ENCODE data around the gene ACTR10.

The ACTR10 gene

DNA sequence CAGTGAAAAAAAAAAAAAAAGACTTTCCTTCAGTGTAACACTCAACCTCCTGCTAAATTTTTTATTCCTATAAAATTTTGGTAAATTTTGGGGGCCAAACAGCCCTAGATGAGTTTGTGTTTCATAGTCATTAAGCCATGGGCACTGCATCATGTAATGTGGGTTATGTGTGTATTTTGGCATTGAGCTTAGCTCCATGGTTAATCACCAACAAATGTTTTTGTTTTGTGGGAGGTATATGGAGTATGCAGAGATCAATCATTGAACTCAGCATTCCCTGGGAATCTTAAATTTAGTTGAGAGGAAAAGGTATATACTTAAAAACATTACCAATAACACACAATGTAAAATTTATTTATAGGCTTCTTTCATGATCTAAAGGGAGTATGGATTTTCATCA lies 39.4 kb upstream of the ACTR10 start:
- Histone ChIP-seq H3K4me1 (no peaks in the 10 kb centered on the region), H3K27me3 (peaks cover 0 to 3% of the 10 kb centered on the region in 2 donors), H3K27ac (no peak overlapping the region), H3K9me3 (no peaks in the 10 kb centered on the region), H3K4me3 (no peak overlapping the region), H3K36me3 (no peaks in the 10 kb centered on the region)
- intact Hi-C loops (cut with DNase I; ENCODE audit: low total_unique reads), result no loop called here
- DNase-seq, result no peak
- TF ChIP-seq, protein P1, sequence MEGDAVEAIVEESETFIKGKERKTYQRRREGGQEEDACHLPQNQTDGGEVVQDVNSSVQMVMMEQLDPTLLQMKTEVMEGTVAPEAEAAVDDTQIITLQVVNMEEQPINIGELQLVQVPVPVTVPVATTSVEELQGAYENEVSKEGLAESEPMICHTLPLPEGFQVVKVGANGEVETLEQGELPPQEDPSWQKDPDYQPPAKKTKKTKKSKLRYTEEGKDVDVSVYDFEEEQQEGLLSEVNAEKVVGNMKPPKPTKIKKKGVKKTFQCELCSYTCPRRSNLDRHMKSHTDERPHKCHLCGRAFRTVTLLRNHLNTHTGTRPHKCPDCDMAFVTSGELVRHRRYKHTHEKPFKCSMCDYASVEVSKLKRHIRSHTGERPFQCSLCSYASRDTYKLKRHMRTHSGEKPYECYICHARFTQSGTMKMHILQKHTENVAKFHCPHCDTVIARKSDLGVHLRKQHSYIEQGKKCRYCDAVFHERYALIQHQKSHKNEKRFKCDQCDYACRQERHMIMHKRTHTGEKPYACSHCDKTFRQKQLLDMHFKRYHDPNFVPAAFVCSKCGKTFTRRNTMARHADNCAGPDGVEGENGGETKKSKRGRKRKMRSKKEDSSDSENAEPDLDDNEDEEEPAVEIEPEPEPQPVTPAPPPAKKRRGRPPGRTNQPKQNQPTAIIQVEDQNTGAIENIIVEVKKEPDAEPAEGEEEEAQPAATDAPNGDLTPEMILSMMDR (IDR thresholded peaks at IDR 0.05), result no peak

DNA sequence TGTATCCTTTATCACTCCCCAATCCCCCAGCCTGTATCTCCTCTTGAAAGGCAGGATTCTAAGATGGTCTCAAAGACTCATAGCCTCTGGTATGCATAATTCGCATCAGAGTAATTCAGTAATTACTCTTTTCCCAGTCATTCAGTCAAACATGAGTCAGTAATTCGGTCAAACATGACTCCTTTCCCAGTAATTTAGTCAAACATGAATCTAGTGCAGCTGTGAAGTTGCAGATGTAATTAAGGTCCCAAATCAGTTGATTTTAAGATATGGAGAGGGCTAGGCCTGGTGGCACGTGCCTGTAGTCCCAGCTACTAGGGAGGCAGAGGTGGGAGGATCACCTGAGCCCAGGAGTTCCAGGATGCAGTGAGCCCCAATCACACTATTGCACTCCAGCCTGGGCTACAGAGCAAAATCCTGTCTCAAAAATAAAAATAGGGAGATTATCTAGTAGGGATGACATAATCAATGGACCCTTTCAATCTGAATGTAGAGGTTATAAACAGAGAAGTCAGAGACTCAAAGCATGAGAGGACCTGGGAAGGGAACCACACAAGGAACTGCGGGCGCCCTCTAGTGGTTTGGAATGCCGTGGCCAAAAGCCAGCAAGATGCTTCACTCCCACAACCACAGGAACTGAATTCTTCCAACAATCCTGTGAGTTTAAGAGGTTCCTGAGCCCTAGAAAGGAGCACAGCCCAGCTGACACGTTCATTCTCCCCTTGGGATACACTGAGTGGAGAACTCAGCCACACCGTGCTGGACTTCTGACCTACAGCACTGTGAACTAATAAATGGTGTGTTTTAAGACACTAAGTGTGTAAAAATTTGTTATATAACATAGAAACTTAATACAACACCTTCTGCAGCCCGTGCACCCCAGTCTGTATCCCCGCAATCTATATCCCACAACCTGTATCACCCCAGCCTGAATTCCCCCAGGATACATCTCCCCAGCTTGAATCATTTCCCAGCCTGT lies 33.7 kb upstream of the ACTR10 start:
- Histone ChIP-seq H3K36me3 (no peaks in the 10 kb centered on the region), H3K9me3 (no peaks in the 10 kb centered on the region), H3K27ac (no peak overlapping the region), H3K4me1 (peaks cover 0 to 4% (median 0%) of the 10 kb centered on the region in 4 donors), H3K4me3 (no peak overlapping the region), H3K27me3 (no peaks in the 10 kb centered on the region)
- TF ChIP-seq, protein P1 (IDR thresholded peaks at IDR 0.05), result peak; percentile 79 to 87
- DNase-seq, result peak; percentile 82 to 89
- intact Hi-C loops (cut with DNase I; ENCODE audit: low total_unique reads), result no loop called here

DNA sequence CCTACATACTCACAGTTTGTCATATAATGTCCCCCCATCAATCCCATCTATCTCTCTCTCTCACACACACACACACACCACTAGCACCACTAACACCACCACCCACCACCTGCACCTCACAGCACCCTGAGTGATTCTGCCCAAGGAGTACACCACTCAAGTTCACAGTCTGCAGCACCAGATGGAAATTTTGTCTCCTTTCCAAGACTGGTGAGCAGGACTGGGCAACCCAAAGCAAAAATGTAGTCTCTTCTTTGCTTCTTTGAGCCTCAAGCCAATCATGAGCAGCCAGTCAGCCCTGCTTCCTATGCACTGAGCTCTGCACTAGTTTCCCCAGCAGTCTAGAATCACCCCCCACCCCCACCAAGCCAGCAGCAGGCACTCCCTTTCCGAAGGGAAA lies 32.9 kb upstream of the ACTR10 start:
- intact Hi-C loops (cut with DNase I; ENCODE audit: low total_unique reads), result no loop called here
- no peak for DNase-seq
- TF ChIP-seq, protein P1 (IDR thresholded peaks at IDR 0.05), result no peak
- no peaks in the 10 kb centered on the region for H3K27me3 ChIP-seq
- H3K4me3 ChIP-seq, result no peak overlapping the region
- no peaks in the 10 kb centered on the region for H3K9me3 ChIP-seq
- H3K27ac ChIP-seq, result no peak overlapping the region
- H3K4me1 ChIP-seq, result peaks cover 0 to 7% (median 0%) of the 10 kb centered on the region in 4 donors
- H3K36me3 ChIP-seq, result no peaks in the 10 kb centered on the region

DNA sequence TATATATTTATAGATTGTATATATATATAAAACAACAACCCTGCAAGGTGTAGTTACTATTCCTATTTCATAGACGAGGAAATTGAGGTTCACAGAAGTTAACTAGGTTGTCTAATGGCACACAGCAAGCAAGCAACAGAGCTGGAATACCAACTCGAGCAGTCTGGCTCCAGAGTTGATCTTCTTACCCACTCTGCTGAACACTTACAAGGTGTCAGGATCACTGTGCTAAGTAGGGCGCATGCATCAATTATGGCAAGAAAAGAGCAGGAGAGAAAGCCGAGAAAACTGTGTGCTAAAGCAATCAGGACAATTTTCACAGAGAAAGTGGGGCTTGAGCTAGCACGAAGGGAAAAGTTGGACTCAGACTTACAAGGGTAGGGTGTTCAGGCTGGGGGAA lies 32.1 kb upstream of the ACTR10 start:
- no peak for DNase-seq
- TF ChIP-seq, protein P1 (IDR thresholded peaks at IDR 0.05), result no peak
- Histone ChIP-seq H3K36me3 (no peaks in the 10 kb centered on the region), H3K27ac (no peak overlapping the region), H3K4me1 (peaks cover 0 to 7% (median 0%) of the 10 kb centered on the region in 4 donors), H3K9me3 (no peaks in the 10 kb centered on the region), H3K27me3 (no peaks in the 10 kb centered on the region), H3K4me3 (no peak overlapping the region)
- intact Hi-C loops (cut with DNase I; ENCODE audit: low total_unique reads), result loop anchor here (2.0 kb wide), 1 partner anchor 59 kb away; no protein-coding TSS in a partner anchor

DNA sequence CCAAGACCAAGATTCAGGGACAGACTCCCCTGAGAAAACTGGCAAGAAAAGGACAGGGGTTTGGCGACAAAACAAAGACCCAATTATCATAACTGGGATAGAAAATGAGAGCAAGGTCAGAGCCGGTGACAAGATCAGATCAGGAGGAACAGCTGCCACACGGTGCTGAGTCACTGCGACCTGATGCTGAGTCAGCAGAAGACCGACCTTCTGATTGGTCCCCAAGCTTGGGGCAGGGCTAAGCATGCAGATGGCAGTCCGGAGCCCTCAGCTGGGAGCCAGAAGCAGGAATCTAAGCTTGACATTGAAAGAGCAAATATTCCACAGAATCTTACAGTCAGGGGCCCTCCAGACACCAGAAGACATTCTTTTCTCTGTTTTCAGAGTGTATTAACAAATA lies 28.9 kb upstream of the ACTR10 start:
- Histone ChIP-seq H3K27ac (no peak overlapping the region), H3K36me3 (no peaks in the 10 kb centered on the region), H3K4me3 (no peak overlapping the region), H3K9me3 (no peaks in the 10 kb centered on the region), H3K27me3 (no peaks in the 10 kb centered on the region), H3K4me1 (peaks cover 0 to 7% (median 0%) of the 10 kb centered on the region in 4 donors)
- intact Hi-C loops (cut with DNase I; ENCODE audit: low total_unique reads), result no loop called here
- TF ChIP-seq, protein P1 (IDR thresholded peaks at IDR 0.05), result no peak
- DNase-seq, result peak; percentile 53 to 81

All from tibial artery (tissue), 4 donors.